Stimulated activated CD4-positive, alpha-beta T cell treated with anti-CD3 and anti-CD28 coated beads, Interleukin-1b, Interleukin-23, amount 100 ng/mL, for 4 hours (primary cell): ENCODE measurements around the gene SOX11.
"Not testable (repeated sequence)": the region's sequence is repeated elsewhere in the genome, so short reads cannot be mapped to it uniquely, and the experiment has no call there.

Source experiments
- DNase-seq, 2 donors: peaks; one replicate each; pipeline ENCODE4 v3.0.0-alpha.2; 2020; ENCODE audit warnings: low read depth in 2 of 2

SOX11 gene

GRCh38 chr2:5691985-5692529, at the start of gene SOX11:
Gene SOX11 (plus strand): TSS chr2:5692384. CDS start chr2:5692722, 338 bp downstream.
- no peak for DNase-seq

- DNase-seq, result not testable (repeated sequence)
Measured at GRCh38 chr2:5652734-5653133, 39.5 kb upstream of the SOX11 start.

GRCh38 chr2:5653756-5654155, 38.4 kb upstream of the SOX11 start:
- DNase-seq, result not testable (repeated sequence)

- DNase-seq, result no peak
Measured at GRCh38 chr2:5657231-5657630, 35.0 kb upstream of the SOX11 start.

- no peak for DNase-seq
Measured at GRCh38 chr2:5660591-5660990, 31.6 kb upstream of the SOX11 start.

GRCh38 chr2:5661362-5661761, 30.8 kb upstream of the SOX11 start:
- DNase-seq, result no peak

GRCh38 chr2:5664278-5664681, 27.9 kb upstream of the SOX11 start:
- no peak for DNase-seq

GRCh38 chr2:5665066-5665465, 27.1 kb upstream of the SOX11 start:
- DNase-seq, result no peak

GRCh38 chr2:5666798-5667197, 25.4 kb upstream of the SOX11 start:
- no peak for DNase-seq

GRCh38 chr2:5667655-5668054, 24.5 kb upstream of the SOX11 start:
- not testable (repeated sequence) for DNase-seq

GRCh38 chr2:5668682-5669250, 23.4 kb upstream of the SOX11 start:
- no peak for DNase-seq

GRCh38 chr2:5672749-5673144, 19.4 kb upstream of the SOX11 start:
- no peak for DNase-seq

- DNase-seq, result no peak
Measured at GRCh38 chr2:5673145-5674025, 18.8 kb upstream of the SOX11 start.

- DNase-seq, result no peak
Measured at GRCh38 chr2:5674026-5674340, 18.2 kb upstream of the SOX11 start.

GRCh38 chr2:5677133-5677532, 15.1 kb upstream of the SOX11 start:
- no peak for DNase-seq

GRCh38 chr2:5683471-5683870, 8.7 kb upstream of the SOX11 start:
- no peak for DNase-seq

- no peak for DNase-seq
Measured at GRCh38 chr2:5685225-5685624, 7.0 kb upstream of the SOX11 start.

GRCh38 chr2:5686068-5686467, 6.1 kb upstream of the SOX11 start:
- no peak for DNase-seq

- no peak for DNase-seq
Measured at GRCh38 chr2:5686536-5686935, 5.6 kb upstream of the SOX11 start.

GRCh38 chr2:5689750-5690149, 2.4 kb upstream of the SOX11 start:
- DNase-seq, result no peak

GRCh38 chr2:5690286-5690685, 1.9 kb upstream of the SOX11 start:
- DNase-seq, result no peak

- no peak for DNase-seq
Measured at GRCh38 chr2:5690718-5691220, 1.4 kb upstream of the SOX11 start.
